Lung (tissue), 4 donors: Measurements from ENCODE around the gene NR2F1-AS1. TPM values are rescaled to one million over a fixed set of nuclear protein-coding genes. Genes with fewer than 3 reads are reported as not detected.

Source experiments
- polyA plus RNA-seq, 2 donors: library from polyadenylated mRNA; stranded (reverse); fragments of 200-250 nt; gene quantifications; one replicate each; pipeline ENCODE4 v1.2.1, GENCODE V29; 2013
- total RNA-seq, 2 donors: library from RNA; depleted of rRNA in 1 of 2; stranded (reverse); fragments of >200 nt in 1 of 2; gene quantifications; one replicate each; pipeline ENCODE4 v1.2.1, GENCODE V29; 2014 to 2021
- donor health status: Bipolar disorder and iron deficiency.
- donor health status: healthy.
- donor health status: DM: yes; HTN: yes; CAD: no.

The NR2F1-AS1 gene
- total and polyA plus RNA-seq, 4 donors: 3.6 to 50.0 (median 10.9) TPM

Other genes starting within 250 kb of the NR2F1-AS1 start
- 100 to 1,000 TPM in 1 of 2 donors, 10 to 100 TPM in 1; 57.3 to 104 TPM for gene NR2F1, start 2.0 kb upstream of the NR2F1-AS1 start, total RNA-seq
- 10 to 100 TPM; 15.2 to 59.3 TPM for gene NR2F1, start 2.0 kb upstream of the NR2F1-AS1 start, polyA plus RNA-seq
- 1 to 10 TPM; 2.0 to 8.6 TPM for gene POU5F2, start 160.4 kb upstream of the NR2F1-AS1 start, total RNA-seq
- under 1 TPM; 0.02 to 0.14 TPM for gene POU5F2, start 160.4 kb upstream of the NR2F1-AS1 start, polyA plus RNA-seq